MCF 10A (cell line): ENCODE results near the gene PPP1R15B. TPM values are rescaled to one million over a fixed set of nuclear protein-coding genes. Genes with fewer than 3 reads are reported as not detected.
A peak's percentile ranks its signal among the peaks of the same experiment; 100 is the strongest.

ENCODE experiments used
- BruUV-seq: library from RNA; stranded (reverse); fragments of 400-500 nt; replicated peaks from 2 replicates; lab custom pipeline; 2021; lab: Mats Ljungman, UMichigan
- CTCF ChIA-PET: fragments of 300-600 bp; sonication (Branson Sonifier 250); formaldehyde crosslinking; extraction: SDS; loops from one replicate; lab custom pipeline; 2021; ENCODE audit warnings: antibody characterized with exemption, inconsistent platforms; lab: Yijun Ruan, JAX
- POLR2A ChIA-PET: fragments of 300-600, 350-650 bp; sonication (Branson Sonifier 250); formaldehyde crosslinking; extraction: SDS; loops from one replicate; lab custom pipeline; 2020; ENCODE audit warnings: antibody characterized with exemption, inconsistent platforms; lab: Yijun Ruan, JAX
- DNase-seq: peaks from one replicate; pipeline ENCODE4 v3.0.0-alpha.2; 2018; ENCODE audit not compliant: unreplicated experiment
- H3K27ac Mint-ChIP-seq: one replicate; pipeline ENCODE4 v1.8.0; 2022; ENCODE audit warnings: mild to moderate bottlenecking, low read depth, mixed read lengths; ENCODE audit not compliant: unreplicated experiment
- H3K27me3 Mint-ChIP-seq: one replicate; pipeline ENCODE4 v1.8.0; 2022; ENCODE audit warnings: mixed read lengths; ENCODE audit not compliant: insufficient read depth, unreplicated experiment
- H3K36me3 Mint-ChIP-seq: one replicate; pipeline ENCODE4 v1.8.0; 2022; ENCODE audit warnings: mild to moderate bottlenecking, moderate library complexity, mixed read lengths; ENCODE audit not compliant: insufficient read depth, unreplicated experiment
- H3K4me1 Mint-ChIP-seq: one replicate; pipeline ENCODE4 v1.8.0; 2022; ENCODE audit warnings: mixed read lengths; ENCODE audit not compliant: insufficient read depth, unreplicated experiment
- H3K4me3 Mint-ChIP-seq: one replicate; pipeline ENCODE4 v1.8.0; 2022; ENCODE audit warnings: mild to moderate bottlenecking, moderate library complexity, mixed read lengths; ENCODE audit not compliant: unreplicated experiment
- H3K9me3 Mint-ChIP-seq: one replicate; pipeline ENCODE4 v1.8.0; 2022; ENCODE audit warnings: mixed read lengths; ENCODE audit not compliant: unreplicated experiment
- intact Hi-C: fragments of 100-400 bp; cut with micrococcal nuclease; formaldehyde crosslinking; loops from 2 replicates; pipeline ENCODE4 v1.14.1; 2022
- total RNA-seq: library from RNA; stranded (reverse); gene quantifications from 2 replicates; pipeline ENCODE4 v1.2.3, GENCODE V29; 2022
- TF ChIP-seq, protein P1 (sequence below): fragments of 200-600 bp; IDR thresholded peaks from one replicate; pipeline ENCODE4 v1.8.0; 2022; ENCODE audit warnings: antibody characterized with exemption, mild to moderate bottlenecking; ENCODE audit not compliant: unreplicated experiment

The PPP1R15B gene
- total RNA-seq, 1 experiment from 2014 or later: 86.0 TPM

DNA sequence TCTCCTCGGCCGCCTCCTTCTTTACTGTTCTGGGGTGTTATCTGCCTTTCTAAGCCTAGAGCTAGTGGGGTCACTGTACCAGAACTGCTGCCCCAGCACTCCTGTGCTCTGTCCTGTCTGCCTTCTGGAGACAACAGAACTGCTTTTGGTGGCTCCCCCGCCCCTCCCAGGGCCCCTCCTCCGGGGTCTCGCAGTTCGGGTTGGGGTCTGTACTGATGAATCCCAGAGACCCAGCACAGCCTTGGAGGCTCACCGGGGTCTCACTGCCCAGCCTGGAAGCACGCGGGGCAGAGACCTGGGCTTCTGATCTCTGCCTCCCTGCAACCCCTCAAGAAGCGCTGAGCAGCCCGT, 48.7 kb downstream of the PPP1R15B start:
- ChIA-PET POLR2A (interaction anchor here (0.6 to 2.7 kb wide), 23 partner anchors 12 to 737 kb away, joined by 3 to 16 read pairs (median 5); partner anchors contain the start of genes ETNK2 and GOLT1A), CTCF (interaction anchor here (0.5 to 9.5 kb wide), 88 partner anchors 12 to 747 kb away, joined by 3 to 312 read pairs (median 7); partner anchors contain the start of genes GOLT1A and REN)
- BruUV-seq: no TSS peak
- TF ChIP-seq, protein P1, sequence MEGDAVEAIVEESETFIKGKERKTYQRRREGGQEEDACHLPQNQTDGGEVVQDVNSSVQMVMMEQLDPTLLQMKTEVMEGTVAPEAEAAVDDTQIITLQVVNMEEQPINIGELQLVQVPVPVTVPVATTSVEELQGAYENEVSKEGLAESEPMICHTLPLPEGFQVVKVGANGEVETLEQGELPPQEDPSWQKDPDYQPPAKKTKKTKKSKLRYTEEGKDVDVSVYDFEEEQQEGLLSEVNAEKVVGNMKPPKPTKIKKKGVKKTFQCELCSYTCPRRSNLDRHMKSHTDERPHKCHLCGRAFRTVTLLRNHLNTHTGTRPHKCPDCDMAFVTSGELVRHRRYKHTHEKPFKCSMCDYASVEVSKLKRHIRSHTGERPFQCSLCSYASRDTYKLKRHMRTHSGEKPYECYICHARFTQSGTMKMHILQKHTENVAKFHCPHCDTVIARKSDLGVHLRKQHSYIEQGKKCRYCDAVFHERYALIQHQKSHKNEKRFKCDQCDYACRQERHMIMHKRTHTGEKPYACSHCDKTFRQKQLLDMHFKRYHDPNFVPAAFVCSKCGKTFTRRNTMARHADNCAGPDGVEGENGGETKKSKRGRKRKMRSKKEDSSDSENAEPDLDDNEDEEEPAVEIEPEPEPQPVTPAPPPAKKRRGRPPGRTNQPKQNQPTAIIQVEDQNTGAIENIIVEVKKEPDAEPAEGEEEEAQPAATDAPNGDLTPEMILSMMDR: no peak
- DNase-seq: no peak
- Mint-ChIP-seq H3K36me3 (no peaks in the 10 kb centered on the region), H3K27me3 (no peaks in the 10 kb centered on the region), H3K27ac (peak overlapping the region; percentile 58), H3K9me3 (no peaks in the 10 kb centered on the region), H3K4me3 (peak overlapping the region; percentile 66), H3K4me1 (peaks cover 12% of the 10 kb centered on the region)
- intact Hi-C loops: loop anchor here (1.0 kb wide), 6 partner anchors 75 to 502 kb away; partner anchors contain the start of gene SNRPE

DNA sequence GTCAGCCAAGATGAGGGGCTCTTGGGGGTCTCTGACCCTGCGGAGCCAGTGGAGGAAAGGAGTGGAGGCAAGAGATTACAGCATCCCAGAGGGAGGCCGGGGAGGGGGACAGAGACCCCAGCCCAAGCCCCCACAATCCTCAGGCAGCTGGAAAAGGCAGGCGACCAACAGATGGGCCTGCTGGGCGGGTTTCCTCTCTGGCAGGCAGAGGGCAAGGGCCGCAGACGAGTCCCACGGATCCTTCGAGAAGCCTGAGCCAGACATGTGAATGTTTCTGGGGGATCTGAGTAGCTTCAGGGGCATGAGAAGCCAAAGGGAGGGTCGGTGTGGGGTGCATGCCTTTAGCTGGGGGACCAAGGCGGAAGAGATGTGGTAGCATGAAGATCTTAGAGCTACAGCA, 49.8 kb downstream of the PPP1R15B start:
- POLR2A ChIA-PET: interaction anchor here (0.7 to 2.6 kb wide), 9 partner anchors 30 to 199 kb away, joined by 3 to 15 read pairs (median 3); no protein-coding TSS in a partner anchor
- no peak overlapping the region for H3K27ac Mint-ChIP-seq

DNA sequence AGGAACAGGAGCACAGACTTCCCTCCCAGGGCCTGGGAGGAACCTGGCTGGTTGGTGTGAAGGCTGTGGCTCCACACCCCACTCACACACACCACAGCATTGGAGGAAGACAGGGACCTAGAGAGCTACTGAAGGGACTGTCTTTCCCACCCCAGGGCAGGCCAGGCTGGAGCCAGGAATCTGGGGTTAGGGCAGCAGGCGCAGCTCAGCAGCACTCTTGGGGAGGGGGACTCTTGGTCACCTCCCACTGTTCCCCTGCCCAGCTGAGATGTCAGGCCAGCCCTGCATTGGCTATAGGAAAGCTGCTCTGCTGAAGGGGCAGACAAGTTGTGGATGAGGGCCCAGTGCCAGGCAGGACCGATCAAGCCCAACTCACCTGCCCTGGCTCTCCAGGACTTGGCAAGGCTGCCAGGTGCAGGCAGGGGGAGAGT, 50.3 kb downstream of the PPP1R15B start:
- POLR2A ChIA-PET: interaction anchor here (0.7 to 2.6 kb wide), 6 partner anchors 10 to 73 kb away, joined by 3 to 15 read pairs (median 3); no protein-coding TSS in a partner anchor
- no peak for DNase-seq
- no peak overlapping the region for H3K4me3 Mint-ChIP-seq

More for the DNA sequence above, 49.8 kb downstream of the PPP1R15B start:
- Mint-ChIP-seq H3K4me1 (peaks cover 20% of the 10 kb centered on the region), H3K4me3 (no peak overlapping the region), H3K27me3 (no peaks in the 10 kb centered on the region), H3K9me3 (no peaks in the 10 kb centered on the region), H3K36me3 (no peaks in the 10 kb centered on the region)
- CTCF ChIA-PET: interaction anchor here (0.5 to 9.5 kb wide), 25 partner anchors 11 to 502 kb away, joined by 3 to 312 read pairs (median 42); partner anchors contain the start of genes GOLT1A and REN
- intact Hi-C loops: no loop called here
- no peak for DNase-seq
- TF ChIP-seq, protein P1: no peak
- BruUV-seq: no TSS peak

DNA sequence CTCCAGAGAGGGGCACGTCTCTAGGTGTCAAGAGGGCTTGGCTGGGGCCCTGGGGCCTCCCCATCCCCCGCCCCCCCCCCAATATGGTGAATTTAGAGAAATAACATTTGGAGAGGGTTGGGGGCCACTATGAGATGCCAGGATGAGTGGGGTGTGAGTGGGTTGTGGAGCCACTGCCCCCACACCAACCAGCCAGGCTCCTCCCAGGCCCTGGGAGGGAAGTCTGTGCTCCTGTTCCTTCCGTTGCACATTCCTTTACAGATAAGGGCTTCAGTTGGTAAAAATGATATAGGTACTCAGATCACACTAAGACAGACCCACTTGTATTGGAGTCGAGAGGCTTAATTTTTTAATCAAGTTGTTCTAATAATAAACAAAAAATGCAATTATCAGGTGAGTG, 51.3 kb downstream of the PPP1R15B start:
- H3K9me3 Mint-ChIP-seq: no peaks in the 10 kb centered on the region
- TF ChIP-seq, protein P1: no peak
- ChIA-PET POLR2A (interaction anchor here (1.3 to 1.7 kb wide), 3 partner anchors 9 to 146 kb away, joined by 3 to 4 read pairs (median 3); no protein-coding TSS in a partner anchor), CTCF (interaction anchor here (0.7 to 9.5 kb wide), 15 partner anchors 9 to 580 kb away, joined by 3 to 312 read pairs (median 13); partner anchors contain the start of genes GOLT1A and REN)
- intact Hi-C loops: no loop called here
- no peaks in the 10 kb centered on the region for H3K36me3 Mint-ChIP-seq
- no TSS peak for BruUV-seq
- H3K4me1 Mint-ChIP-seq: peaks cover 20% of the 10 kb centered on the region
- H3K27me3 Mint-ChIP-seq: no peaks in the 10 kb centered on the region
- H3K27ac Mint-ChIP-seq: no peak overlapping the region
- H3K4me3 Mint-ChIP-seq: no peak overlapping the region
- no peak for DNase-seq

More for the DNA sequence above, 50.3 kb downstream of the PPP1R15B start:
- intact Hi-C loops: no loop called here
- Mint-ChIP-seq H3K4me1 (peaks cover 20% of the 10 kb centered on the region), H3K27ac (no peak overlapping the region), H3K36me3 (no peaks in the 10 kb centered on the region), H3K9me3 (no peaks in the 10 kb centered on the region), H3K27me3 (no peaks in the 10 kb centered on the region)
- TF ChIP-seq, protein P1: no peak
- CTCF ChIA-PET: interaction anchor here (0.5 to 9.5 kb wide), 21 partner anchors 10 to 501 kb away, joined by 3 to 312 read pairs (median 42); partner anchors contain the start of genes GOLT1A and REN
- no TSS peak for BruUV-seq
